Lung microvascular endothelial cell (primary cell): ENCODE data around the gene PUS7. TPM values are rescaled to one million over a fixed set of nuclear protein-coding genes. Genes with fewer than 3 reads are reported as not detected.
"Not testable (repeated sequence)": the region's sequence is repeated elsewhere in the genome, so short reads cannot be mapped to it uniquely, and the experiment has no call there.

Experiments used
- DNase-seq, 2 donors: peaks; one replicate each; pipeline versions ENCODE4 v3.0.0 to v3.0.0-alpha.2; 2010; ENCODE audit warnings: low read depth in 2 of 2
- total RNA-seq: library from RNA; depleted of rRNA; stranded (reverse); fragments of >200 nt; gene quantifications from 2 replicates; pipeline ENCODE4 v1.2.1, GENCODE V29; 2014

Gene PUS7, protein sequence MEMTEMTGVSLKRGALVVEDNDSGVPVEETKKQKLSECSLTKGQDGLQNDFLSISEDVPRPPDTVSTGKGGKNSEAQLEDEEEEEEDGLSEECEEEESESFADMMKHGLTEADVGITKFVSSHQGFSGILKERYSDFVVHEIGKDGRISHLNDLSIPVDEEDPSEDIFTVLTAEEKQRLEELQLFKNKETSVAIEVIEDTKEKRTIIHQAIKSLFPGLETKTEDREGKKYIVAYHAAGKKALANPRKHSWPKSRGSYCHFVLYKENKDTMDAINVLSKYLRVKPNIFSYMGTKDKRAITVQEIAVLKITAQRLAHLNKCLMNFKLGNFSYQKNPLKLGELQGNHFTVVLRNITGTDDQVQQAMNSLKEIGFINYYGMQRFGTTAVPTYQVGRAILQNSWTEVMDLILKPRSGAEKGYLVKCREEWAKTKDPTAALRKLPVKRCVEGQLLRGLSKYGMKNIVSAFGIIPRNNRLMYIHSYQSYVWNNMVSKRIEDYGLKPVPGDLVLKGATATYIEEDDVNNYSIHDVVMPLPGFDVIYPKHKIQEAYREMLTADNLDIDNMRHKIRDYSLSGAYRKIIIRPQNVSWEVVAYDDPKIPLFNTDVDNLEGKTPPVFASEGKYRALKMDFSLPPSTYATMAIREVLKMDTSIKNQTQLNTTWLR
- total RNA-seq: 13.9 and 23.0 TPM in 2 replicates

- DNase-seq: peak; percentile 91 to 92
These were observed at the start of gene PUS7 for GRCh38 chr7:105521717-105522463. Gene PUS7 (minus strand): TSS chr7:105522271. CDS start chr7:105508512, 13,759 bp downstream.

DNA sequence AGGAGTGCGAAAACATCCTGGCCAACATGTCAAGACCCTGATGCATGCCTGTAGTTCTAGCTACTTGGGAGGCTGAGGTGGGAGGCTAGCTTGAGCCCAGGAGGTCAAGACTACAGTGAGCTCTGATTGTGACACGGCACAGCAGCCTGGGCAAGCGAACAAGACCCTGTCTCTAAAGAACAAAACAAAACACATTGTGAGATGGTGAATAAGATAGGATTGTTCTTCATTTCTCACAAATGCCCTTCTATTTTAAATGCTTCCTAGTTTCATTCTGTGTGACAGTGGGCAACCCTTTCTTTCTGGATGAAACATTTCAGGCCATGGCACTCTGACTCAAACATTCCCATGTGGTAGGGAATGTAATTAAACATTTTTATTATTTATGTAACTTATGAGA is 45.8 kb upstream of the PUS7 start:
- DNase-seq: peak in 1 of 2 donors; percentile 19

GRCh38 chr7:105567024-105567423 is 45.0 kb upstream of the PUS7 start:
- DNase-seq: peak in 1 of 2 donors; percentile 73

DNA sequence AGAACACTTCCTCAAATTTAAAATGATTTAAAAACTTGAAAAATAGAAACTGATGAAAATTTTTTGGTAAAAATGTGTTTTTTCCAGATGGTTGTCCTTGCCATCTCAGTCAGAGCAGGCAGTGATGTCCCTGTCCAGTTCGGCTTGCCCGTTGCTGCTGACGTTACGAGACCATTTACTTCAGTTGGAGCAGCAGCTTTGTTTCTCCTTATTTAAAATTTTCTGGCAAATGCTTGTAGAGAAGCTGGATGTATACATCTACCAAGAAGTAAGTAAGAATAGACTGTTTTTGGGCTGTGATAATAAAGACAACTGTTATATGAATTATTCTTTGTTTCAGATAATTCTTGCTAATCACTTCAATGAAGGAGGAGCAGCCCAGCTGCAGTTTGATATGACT is 43.1 kb upstream of the PUS7 start:
- DNase-seq: no peak

- no peak for DNase-seq
These were observed 37.9 kb upstream of the PUS7 start for GRCh38 chr7:105559926-105560325.

- DNase-seq: no peak
These were observed 16.3 kb upstream of the PUS7 start for GRCh38 chr7:105538339-105538738.

DNA sequence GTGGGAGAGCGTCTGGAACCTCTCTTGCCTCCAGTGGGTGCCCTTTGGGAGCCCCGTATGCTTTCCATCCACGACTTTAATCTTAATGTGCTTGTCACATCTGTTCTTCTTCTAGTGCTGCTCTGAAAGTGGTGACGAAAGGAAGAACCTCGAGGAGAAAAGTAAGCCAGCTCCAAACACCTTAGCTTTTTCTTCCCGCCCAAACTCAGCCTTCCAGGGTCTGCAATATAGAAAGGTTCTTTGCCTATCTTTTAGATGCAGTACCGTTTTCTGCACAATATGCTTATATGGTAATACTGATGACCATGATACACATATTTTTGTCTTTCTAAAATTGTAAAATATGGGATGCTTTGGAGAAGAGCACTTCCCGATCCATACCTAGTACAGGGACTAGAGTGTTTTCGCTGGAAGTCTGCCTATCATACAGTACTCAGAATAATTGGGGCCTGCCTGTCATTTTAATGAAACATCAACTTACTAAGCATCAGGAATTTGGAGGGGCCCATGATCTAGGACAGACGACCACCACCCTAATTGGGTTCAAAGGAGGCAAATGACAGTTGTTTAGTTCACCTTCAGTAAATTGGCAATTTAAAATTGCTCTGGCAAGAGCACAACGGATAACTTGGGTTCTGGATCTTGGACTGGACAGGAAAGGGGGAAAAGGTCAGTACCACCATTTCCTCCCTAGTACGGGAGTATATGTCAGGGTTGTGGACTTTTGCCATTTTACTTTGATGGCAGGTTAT is 10.8 kb upstream of the PUS7 start:
- DNase-seq: no peak

GRCh38 chr7:105531792-105532671 is 10.0 kb upstream of the PUS7 start, which contains the start of gene RINT1:
Gene RINT1 (plus strand): TSS chr7:105532201. CDS start chr7:105532316, 115 bp downstream.
- peak; percentile 94 to 95 for DNase-seq

DNA sequence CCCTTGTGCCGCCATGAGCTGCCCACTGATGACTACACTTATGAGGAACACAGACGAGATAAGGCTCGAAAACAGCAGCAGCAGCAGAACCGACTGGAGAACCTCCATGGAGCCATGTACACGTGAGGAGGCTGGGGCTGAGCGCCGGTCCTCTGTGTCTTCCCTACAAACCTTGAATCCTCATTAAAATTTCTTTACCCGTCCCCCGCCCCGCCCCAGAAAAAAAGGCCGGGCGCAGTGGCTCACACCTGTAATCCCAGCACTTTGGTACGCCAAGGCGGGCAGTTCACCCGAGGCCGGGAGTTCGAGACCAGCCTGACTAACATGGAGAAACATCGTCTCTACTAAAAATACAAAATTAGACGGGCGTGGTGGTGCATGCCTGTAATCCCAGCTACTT is 8.5 kb upstream of the PUS7 start:
- DNase-seq: no peak

DNA sequence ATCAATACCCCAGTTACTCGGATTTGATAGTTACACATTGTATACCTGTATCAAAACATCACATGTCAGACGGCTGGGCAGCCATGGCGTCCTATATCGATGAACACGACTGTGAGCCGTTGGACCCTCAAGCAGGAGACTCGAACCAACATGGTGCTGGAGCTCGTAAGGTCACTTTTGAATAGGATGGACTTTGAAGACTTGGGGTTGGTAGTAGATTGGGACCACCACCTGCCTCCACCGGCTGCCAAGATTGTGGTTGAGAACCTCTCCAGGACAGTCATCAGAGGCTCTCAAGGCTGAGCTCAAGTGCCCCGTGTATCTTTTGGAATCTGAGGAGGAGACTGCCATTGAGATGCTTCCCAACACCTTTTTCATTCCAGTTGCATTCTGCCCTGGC is 8.1 kb upstream of the PUS7 start:
- no peak for DNase-seq

DNA sequence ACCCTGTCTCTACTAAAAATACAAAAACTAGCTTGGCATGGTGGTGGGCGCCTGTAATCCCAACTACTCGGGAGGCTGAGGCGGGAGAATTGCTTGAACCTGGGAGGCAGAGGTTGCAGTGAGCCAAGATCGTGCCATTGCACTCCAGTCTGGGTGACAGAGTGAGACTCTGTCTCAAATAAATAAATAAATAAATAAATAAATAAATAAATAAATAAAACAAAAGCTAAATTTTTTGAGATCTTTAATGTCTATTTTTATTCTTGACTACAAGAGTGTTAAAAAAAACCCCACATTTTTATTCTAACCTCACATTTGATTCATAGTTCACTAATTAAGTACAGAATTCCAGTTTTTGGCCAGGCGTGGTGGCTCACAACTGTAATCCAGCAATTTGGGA is 5.7 kb upstream of the PUS7 start:
- DNase-seq: not testable (repeated sequence)

- DNase-seq: no peak
These were observed 2.8 kb upstream of the PUS7 start for GRCh38 chr7:105524840-105525239.

DNA sequence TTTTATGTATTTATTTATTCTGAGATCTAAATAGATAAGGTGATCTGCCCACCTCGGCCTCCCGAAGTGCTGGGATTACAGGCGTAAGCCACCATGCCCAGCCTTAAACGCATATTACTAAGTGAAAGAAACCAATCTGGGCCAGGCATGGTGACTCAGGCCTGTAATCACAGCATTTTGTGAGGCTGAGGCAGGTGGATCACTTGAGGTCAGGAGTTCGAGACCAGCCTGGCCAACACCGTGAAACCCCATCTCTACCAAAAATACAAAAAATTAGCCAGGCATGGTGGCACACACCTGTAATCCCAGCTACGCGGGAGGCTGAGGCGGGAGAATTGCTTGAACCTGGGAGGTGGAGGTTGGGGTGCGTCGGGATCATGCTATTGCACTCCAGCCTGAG is 2.4 kb upstream of the PUS7 start:
- not testable (repeated sequence) for DNase-seq

- peak; percentile 67 to 75 for DNase-seq
These were observed 899 bp downstream of the PUS7 start for GRCh38 chr7:105521027-105521716.

GRCh38 chr7:105520620-105521019 is 1.5 kb downstream of the PUS7 start:
- DNase-seq: not testable (repeated sequence)

DNA sequence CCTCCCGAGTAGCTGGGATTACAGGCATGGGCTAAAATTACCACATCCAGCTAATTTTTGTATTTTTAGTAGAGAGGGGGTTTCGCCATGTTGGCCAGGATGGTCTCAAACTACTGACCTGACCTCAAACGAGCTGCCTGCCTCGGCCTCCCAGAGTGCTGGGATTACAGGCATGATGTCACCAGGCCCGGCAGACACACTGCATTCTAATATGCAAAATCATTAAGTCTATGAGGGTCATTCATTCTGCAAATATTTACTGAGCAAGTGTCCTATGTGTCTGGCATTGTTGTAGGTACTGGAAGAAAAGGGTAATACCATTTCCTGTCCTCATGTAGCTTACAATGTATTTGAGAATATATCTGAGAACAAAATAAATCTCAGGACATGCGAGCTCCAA is 2.7 kb downstream of the PUS7 start:
- DNase-seq: no peak

DNA sequence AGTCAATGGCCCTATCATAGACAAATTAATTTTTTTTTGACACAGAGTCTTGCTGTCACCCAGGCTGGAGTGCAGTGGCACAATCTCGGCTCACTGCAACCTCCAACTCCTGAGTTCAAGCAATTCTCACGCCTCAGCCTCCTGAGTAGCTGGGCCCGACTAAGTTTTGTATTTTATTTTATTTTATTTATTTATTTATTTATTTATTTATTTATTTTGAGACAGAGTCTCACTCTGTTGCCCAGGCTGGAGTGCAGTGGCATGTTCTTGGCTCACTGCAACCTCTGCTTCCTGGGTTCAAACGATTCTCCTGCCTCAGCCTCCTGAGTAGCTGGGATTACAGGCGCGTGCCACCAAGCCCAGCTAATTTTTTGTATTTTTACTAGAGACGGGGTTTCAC is 6.5 kb downstream of the PUS7 start:
- not testable (repeated sequence) for DNase-seq

GRCh38 chr7:105512926-105513526 is 9.0 kb downstream of the PUS7 start:
- no peak for DNase-seq

DNA sequence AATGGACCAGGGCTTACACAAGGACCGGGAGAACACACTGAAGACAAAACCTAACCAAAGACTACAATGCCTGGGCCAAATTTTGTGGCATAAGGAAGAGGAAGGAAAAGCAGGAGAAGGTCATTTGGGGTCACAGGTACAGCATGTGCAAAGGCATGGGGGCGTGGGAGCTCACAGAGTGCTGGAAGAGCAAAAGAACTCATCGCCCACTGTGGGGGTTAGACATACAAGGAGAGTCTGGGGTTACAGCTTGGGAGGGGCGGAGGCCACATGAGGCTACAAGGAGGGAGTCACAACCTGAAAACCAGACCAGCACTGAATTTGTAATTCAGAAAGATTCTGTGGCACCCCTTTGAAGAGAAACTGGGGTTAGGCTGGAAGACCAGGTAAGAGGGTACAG is 9.7 kb downstream of the PUS7 start:
- no peak for DNase-seq
